Upper lobe of right lung (tissue), 1 donor: Measurements from ENCODE around the gene CLMN. TPM values are rescaled to one million over a fixed set of nuclear protein-coding genes. Genes with fewer than 3 reads are reported as not detected.

Experiments used
- ATAC-seq: fragments of 200-7000 bp; cut with Tn5 transposase; one replicate; pipeline ENCODE4 v1.9.1; 2020; ENCODE audit warnings: mild to moderate bottlenecking, moderate library complexity
- DNase-seq: peaks from one replicate; pipeline ENCODE4 v3.0.0-alpha.2; 2020
- H3K27ac ChIP-seq: fragments of 200-600 bp; one replicate; pipeline ENCODE4 v1.8.0; 2022
- H3K27me3 ChIP-seq: fragments of 200-600 bp; one replicate; pipeline ENCODE4 v1.8.0; 2022; ENCODE audit warnings: mild to moderate bottlenecking
- H3K36me3 ChIP-seq: fragments of 200-600 bp; one replicate; pipeline ENCODE4 v1.8.0; 2022
- H3K4me1 ChIP-seq: fragments of 200-600 bp; one replicate; pipeline ENCODE4 v1.8.0; 2022
- H3K4me3 ChIP-seq: fragments of 200-600 bp; one replicate; pipeline ENCODE4 v1.8.0; 2022; ENCODE audit warnings: mild to moderate bottlenecking
- H3K9me3 ChIP-seq: fragments of 200-600 bp; one replicate; pipeline ENCODE4 v1.8.0; 2022
- intact Hi-C: fragments of 100-400 bp; cut with DNase I; formaldehyde crosslinking; loops from one replicate; pipeline ENCODE4 v1.11.0; 2022
- total RNA-seq: library from RNA; stranded (reverse); fragmentation: NEBNext Ultra II Directional; extraction: Animal tissue kit (Norgen Biotek cat#: 25700); gene quantifications from one replicate; pipeline ENCODE4 v1.2.1, GENCODE V29; 2021
- TF ChIP-seq, protein P1 (sequence below): fragments of 200-600 bp; IDR thresholded peaks from one replicate; pipeline ENCODE4 v1.8.0; 2022; ENCODE audit warnings: antibody characterized with exemption
- donor health status: DM: no; HTN: yes; CAD: no; lungs with severe emphysema.

Gene CLMN
- total RNA-seq, 1 donor from 2014 or later: 19.3 TPM

- Histone ChIP-seq H3K36me3 (no peaks in the 10 kb centered on the region), H3K4me1 (peaks cover 14% of the 10 kb centered on the region), H3K27me3 (no peaks in the 10 kb centered on the region), H3K9me3 (no peaks in the 10 kb centered on the region), H3K27ac (no peak overlapping the region), H3K4me3 (no peak overlapping the region)
- DNase-seq (no peak), ATAC-seq (no peak)
- intact Hi-C loops: no loop called here
- TF ChIP-seq, protein P1, sequence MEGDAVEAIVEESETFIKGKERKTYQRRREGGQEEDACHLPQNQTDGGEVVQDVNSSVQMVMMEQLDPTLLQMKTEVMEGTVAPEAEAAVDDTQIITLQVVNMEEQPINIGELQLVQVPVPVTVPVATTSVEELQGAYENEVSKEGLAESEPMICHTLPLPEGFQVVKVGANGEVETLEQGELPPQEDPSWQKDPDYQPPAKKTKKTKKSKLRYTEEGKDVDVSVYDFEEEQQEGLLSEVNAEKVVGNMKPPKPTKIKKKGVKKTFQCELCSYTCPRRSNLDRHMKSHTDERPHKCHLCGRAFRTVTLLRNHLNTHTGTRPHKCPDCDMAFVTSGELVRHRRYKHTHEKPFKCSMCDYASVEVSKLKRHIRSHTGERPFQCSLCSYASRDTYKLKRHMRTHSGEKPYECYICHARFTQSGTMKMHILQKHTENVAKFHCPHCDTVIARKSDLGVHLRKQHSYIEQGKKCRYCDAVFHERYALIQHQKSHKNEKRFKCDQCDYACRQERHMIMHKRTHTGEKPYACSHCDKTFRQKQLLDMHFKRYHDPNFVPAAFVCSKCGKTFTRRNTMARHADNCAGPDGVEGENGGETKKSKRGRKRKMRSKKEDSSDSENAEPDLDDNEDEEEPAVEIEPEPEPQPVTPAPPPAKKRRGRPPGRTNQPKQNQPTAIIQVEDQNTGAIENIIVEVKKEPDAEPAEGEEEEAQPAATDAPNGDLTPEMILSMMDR: no peak
Observed at GRCh38 chr14:95305145-95305544, 14.6 kb downstream of the CLMN start.

DNA sequence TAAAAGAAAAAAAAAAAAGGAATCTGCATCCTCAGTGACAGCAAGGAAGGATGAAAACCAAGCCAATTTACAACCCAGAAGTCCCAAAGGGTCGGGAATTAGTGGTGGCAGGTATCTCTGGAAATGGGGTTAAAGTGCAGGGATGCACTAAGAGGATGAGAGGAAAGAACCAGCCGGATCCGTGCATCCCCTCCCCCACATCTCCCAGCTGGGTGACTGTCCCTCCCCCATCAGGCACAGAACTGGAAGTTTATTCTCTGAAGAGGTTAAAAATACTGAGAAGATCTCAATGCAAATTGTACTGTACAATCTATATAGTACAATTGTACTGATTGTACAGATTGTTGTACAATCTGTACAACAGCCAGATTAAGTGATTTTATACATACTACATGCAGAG, 15.4 kb downstream of the CLMN start:
- Histone ChIP-seq H3K27me3 (no peaks in the 10 kb centered on the region), H3K4me3 (no peak overlapping the region)

DNA sequence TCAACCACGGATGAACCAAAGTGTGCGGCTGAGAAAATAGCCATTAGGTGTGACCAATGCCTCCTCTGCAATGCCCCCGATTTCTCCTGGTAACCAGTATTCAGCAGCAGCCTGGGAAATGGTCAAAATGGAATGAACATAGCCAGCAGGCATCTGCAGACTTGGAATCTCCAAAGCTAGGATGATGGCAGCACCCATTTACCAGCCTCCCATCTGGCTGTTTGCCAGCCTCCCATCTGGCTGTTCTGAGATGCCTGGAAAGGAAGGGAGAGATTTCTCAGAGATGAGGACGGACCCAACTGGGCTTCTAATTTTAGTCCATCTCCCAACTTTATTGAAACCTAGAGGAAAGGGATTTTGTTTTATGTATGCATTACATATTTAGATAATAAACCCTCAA, 16.2 kb downstream of the CLMN start:
- no peak for ATAC-seq
- intact Hi-C loops: no loop called here
- Histone ChIP-seq H3K9me3 (no peaks in the 10 kb centered on the region), H3K36me3 (no peaks in the 10 kb centered on the region), H3K4me1 (peaks cover 14% of the 10 kb centered on the region), H3K27me3 (no peaks in the 10 kb centered on the region), H3K4me3 (no peak overlapping the region), H3K27ac (no peak overlapping the region)
- no peak for DNase-seq
- TF ChIP-seq, protein P1: no peak

More for the DNA sequence above, 15.4 kb downstream of the CLMN start:
- Histone ChIP-seq H3K4me1 (peaks cover 14% of the 10 kb centered on the region), H3K36me3 (no peaks in the 10 kb centered on the region), H3K9me3 (no peaks in the 10 kb centered on the region), H3K27ac (no peak overlapping the region)
- TF ChIP-seq, protein P1: no peak
- DNase-seq (no peak), ATAC-seq (no peak)
- intact Hi-C loops: no loop called here

DNA sequence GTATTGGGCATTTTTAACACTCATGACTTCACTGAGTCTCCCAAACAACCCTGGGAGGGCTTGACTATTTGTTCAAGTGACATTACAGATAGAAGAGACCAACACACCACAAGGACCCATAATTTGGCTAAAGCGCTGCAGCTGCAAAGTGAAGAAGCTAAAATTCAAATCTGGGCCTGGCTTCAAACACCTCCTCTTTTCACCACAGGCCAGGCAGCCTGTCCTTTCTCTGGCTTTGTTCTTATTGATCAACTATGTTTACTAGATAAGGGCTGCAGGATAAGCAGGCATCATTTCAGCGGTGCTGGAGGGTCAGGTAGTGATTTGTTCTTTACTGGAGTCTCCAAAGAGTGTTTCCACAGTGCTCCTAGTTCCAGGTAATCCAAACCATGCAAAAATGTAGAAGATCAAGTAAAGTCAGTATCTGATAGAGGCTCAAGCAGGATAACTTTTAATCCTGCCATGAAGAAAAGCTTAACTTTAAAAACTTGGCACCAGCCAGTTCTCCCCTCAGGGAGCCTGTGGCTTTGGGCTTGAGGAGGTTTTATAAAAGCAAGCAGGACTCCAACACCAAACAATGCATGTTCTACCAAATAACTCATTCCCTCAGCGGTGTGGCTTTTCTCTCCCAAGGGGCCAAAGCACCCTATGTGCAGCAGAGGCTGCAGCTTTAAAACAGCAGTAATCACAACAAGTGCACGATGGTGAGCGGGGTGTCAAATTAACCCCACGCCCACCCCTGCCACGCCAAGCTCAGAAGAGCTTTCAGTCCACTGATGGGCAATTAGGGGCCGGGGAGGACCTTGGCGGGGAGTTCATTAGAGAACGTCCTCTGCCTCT, 16.8 kb downstream of the CLMN start:
- Histone ChIP-seq H3K4me1 (peaks cover 14% of the 10 kb centered on the region), H3K4me3 (no peak overlapping the region), H3K27me3 (no peaks in the 10 kb centered on the region), H3K27ac (no peak overlapping the region), H3K9me3 (no peaks in the 10 kb centered on the region), H3K36me3 (no peaks in the 10 kb centered on the region)
- no peak for DNase-seq
- intact Hi-C loops: no loop called here
- TF ChIP-seq, protein P1: no peak
- ATAC-seq: no peak

DNA sequence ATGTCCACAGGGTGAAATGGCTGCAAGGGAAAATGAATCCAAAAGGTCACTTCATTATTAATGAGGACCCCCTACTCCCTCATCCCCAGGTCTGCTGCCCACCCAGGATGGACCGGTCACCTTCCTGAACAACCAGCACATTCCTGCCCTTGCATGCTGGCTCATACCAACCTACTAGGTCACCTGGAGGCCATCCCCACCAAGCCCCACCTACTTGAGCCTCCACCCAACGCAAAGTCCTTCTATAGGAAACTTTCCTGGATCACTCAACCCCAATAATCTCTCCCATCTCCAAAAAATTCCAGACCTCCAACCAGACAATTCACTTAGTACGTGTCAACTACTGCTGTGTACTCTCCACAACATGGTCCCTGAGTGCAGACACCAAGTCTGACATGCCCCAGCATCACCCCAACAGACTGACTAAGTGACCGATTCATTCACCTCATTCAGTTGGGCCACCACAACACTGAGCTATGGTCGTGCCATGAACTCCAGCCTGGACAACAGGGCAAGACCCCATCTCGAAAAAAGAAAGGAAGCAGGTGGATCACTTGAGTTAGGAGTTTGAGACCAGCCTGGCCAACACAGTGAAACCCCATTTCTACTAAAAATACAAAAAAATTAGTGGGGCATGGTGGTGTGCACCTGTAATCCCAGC, 18.1 kb downstream of the CLMN start:
- H3K4me3 ChIP-seq: no peak overlapping the region
- peaks cover 5% of the 10 kb centered on the region for H3K4me1 ChIP-seq
- H3K9me3 ChIP-seq: no peaks in the 10 kb centered on the region
- ATAC-seq (no peak), DNase-seq (no peak)
- intact Hi-C loops: no loop called here
- no peaks in the 10 kb centered on the region for H3K27me3 ChIP-seq
- H3K27ac ChIP-seq: no peak overlapping the region
- TF ChIP-seq, protein P1: no peak
- H3K36me3 ChIP-seq: no peaks in the 10 kb centered on the region
